ENCODE data around the gene SPRR4.

DNA sequence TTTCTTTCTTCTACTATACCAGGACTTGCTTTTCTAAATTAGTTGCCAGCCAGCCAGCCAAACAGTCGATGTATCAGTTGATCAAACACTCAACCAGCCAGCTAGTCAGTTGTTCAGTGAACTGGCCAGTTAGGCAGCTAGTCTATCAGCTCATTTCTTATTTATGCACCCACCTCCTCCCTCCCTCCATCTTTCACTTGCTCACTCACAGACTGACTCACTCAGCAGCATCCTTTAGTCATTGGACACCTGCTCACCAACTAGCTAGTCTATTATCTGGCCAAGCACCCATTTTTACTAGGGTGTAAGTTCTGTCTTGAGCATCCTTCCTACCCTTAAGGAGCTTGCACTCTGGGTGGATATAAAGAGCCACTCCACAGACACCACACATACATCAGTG, 5.9 kb upstream of the SPRR4 start:
- no peak for TF ChIP-seq POLR2A (IDR thresholded peaks at IDR 0.05; ENCODE audit: low read depth, low read length)
- no peak for TF ChIP-seq JUN (IDR thresholded peaks at IDR 0.05; ENCODE audit: borderline replicate concordance, insufficient read depth, insufficient read length, low read depth)
- TF ChIP-seq POLR2AphosphoS5 (IDR thresholded peaks at IDR 0.05; ENCODE audit: insufficient read depth, low read depth, low read length), result no peak
- TF ChIP-seq, protein P1, sequence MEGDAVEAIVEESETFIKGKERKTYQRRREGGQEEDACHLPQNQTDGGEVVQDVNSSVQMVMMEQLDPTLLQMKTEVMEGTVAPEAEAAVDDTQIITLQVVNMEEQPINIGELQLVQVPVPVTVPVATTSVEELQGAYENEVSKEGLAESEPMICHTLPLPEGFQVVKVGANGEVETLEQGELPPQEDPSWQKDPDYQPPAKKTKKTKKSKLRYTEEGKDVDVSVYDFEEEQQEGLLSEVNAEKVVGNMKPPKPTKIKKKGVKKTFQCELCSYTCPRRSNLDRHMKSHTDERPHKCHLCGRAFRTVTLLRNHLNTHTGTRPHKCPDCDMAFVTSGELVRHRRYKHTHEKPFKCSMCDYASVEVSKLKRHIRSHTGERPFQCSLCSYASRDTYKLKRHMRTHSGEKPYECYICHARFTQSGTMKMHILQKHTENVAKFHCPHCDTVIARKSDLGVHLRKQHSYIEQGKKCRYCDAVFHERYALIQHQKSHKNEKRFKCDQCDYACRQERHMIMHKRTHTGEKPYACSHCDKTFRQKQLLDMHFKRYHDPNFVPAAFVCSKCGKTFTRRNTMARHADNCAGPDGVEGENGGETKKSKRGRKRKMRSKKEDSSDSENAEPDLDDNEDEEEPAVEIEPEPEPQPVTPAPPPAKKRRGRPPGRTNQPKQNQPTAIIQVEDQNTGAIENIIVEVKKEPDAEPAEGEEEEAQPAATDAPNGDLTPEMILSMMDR (IDR thresholded peaks at IDR 0.05; ENCODE audit: extremely low read depth in 1 of 2, insufficient read depth in 1 of 2, low read depth in 1 of 2, low read length in 2 of 2), result no peak
- no peak for TF ChIP-seq EZH2 (IDR thresholded peaks at IDR 0.05; ENCODE audit: borderline replicate concordance, low read depth, low read length, severe bottlenecking)
- TF ChIP-seq, protein P2, sequence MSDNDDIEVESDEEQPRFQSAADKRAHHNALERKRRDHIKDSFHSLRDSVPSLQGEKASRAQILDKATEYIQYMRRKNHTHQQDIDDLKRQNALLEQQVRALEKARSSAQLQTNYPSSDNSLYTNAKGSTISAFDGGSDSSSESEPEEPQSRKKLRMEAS (IDR thresholded peaks at IDR 0.05; ENCODE audit: insufficient read depth, insufficient read length), result no peak
- TF ChIP-seq MYC (IDR thresholded peaks at IDR 0.05; ENCODE audit: low read depth, low read length), result no peak
